Gastroesophageal sphincter (tissue), 4 donors: ENCODE data around the gene SERP2. TPM values are rescaled to one million over a fixed set of nuclear protein-coding genes. Genes with fewer than 3 reads are reported as not detected.

Experiments
- ATAC-seq: fragments of 150-250 bp; one replicate; pipeline ENCODE4 v1.9.1; 2016; ENCODE audit warnings: mild to moderate bottlenecking, moderate library complexity
- H3K27ac ChIP-seq, 4 donors: fragments of 200-600 bp; sonication (generic) in 3 of 4; 1 replicate in 3 of 4; 2 replicates in 1 of 4; pipeline ENCODE4 v1.5.1; 2016 to 2019
- H3K27me3 ChIP-seq: fragments of 200-600 bp; sonication (generic); one replicate; pipeline ENCODE4 v1.5.1; 2019
- H3K36me3 ChIP-seq, 2 donors: fragments of 200-600 bp; sonication (generic); one replicate each; pipeline ENCODE4 v1.5.1; 2019; ENCODE audit warnings: control low read depth in 1 of 2
- H3K4me1 ChIP-seq, 3 donors: fragments of 200-600 bp; sonication (generic); 1 replicate in 2 of 3; 2 replicates in 1 of 3; pipeline ENCODE4 v1.5.1; 2016 to 2019; ENCODE audit warnings: control low read depth in 2 of 3
- H3K4me3 ChIP-seq, 2 donors: fragments of 200-600 bp; sonication (generic); one replicate each; pipeline ENCODE4 v1.5.1; 2019; ENCODE audit warnings: mild to moderate bottlenecking in 1 of 2, moderate library complexity in 1 of 2
- H3K9me3 ChIP-seq, 3 donors: fragments of 200-600 bp; sonication (generic); one replicate each; pipeline ENCODE4 v1.5.1; 2017 to 2019; ENCODE audit warnings: control low read depth in 2 of 3
- CTCF ChIP-seq, 4 experiments: fragments of 200-600 bp in 2 of 4; fragments of 450-650 bp in 2 of 4; sonication (generic) in 1 of 4; IDR thresholded peaks; one replicate each; pipeline ENCODE4 v1.5.1; 2017 to 2019; ENCODE audit warnings: antibody characterized with exemption in 4 of 4, mild to moderate bottlenecking in 2 of 4, moderate library complexity in 2 of 4
- EP300 ChIP-seq: sonication (generic); formaldehyde crosslinking; IDR thresholded peaks from one replicate; pipeline ENCODE4 v1.6.1; 2017; ENCODE audit warnings: antibody characterized with exemption, mild to moderate bottlenecking
- POLR2A ChIP-seq, 2 donors: fragments of 450-650 bp; IDR thresholded peaks; one replicate each; pipeline ENCODE4 v1.6.1; 2017; ENCODE audit warnings: antibody characterized with exemption in 2 of 2, mild to moderate bottlenecking in 2 of 2, moderate library complexity in 1 of 2
- POLR2AphosphoS5 ChIP-seq: sonication (generic); formaldehyde crosslinking; IDR thresholded peaks from one replicate; pipeline ENCODE4 v1.6.1; 2017; ENCODE audit warnings: antibody characterized with exemption
- WGBS, 2 donors: methylation state at CpG; one replicate each; pipeline ENCODE4 v1.1.5; 2018; ENCODE audit warnings: low coverage in 1 of 2; 5-methylcytosine and 5-hydroxymethylcytosine counted together
- total RNA-seq, 4 donors: library from RNA; depleted of rRNA; stranded (reverse); fragments of >200 nt; gene quantifications; one replicate each; pipeline ENCODE4 v1.1.0, GENCODE V29; 2016

Gene SERP2
- total RNA-seq, 4 donors from 2014 or later: 6.9 to 15.6 (median 11.5) TPM

- H3K36me3 ChIP-seq: no peaks in the 10 kb centered on the region
- H3K27ac ChIP-seq: no peak overlapping the region
- no peaks in the 10 kb centered on the region for H3K4me1 ChIP-seq
- H3K27me3 ChIP-seq: no peaks in the 10 kb centered on the region
- TF ChIP-seq EP300: no peak
- no peak for TF ChIP-seq CTCF (IDR thresholded peaks at IDR 0.05)
- TF ChIP-seq POLR2AphosphoS5: no peak
- no peak overlapping the region for H3K4me3 ChIP-seq
- 72 to 80% methylated on average over 2 to 8 of the region's 16 CpGs for WGBS, 2 donors
- no peak for ATAC-seq
- H3K9me3 ChIP-seq: no peaks in the 10 kb centered on the region
Observed at GRCh38 chr13:44412346-44412935, 38.8 kb downstream of the SERP2 start.

GRCh38 chr13:44413095-44413494 lies 39.5 kb downstream of the SERP2 start:
- Histone ChIP-seq H3K36me3 (no peaks in the 10 kb centered on the region), H3K27me3 (no peaks in the 10 kb centered on the region), H3K9me3 (no peaks in the 10 kb centered on the region), H3K4me3 (no peak overlapping the region), H3K4me1 (no peaks in the 10 kb centered on the region), H3K27ac (no peak overlapping the region)
- 92 to 94% methylated on average over 3 to 13 of the region's 13 CpGs for WGBS, 2 donors
- no peak for TF ChIP-seq CTCF (IDR thresholded peaks at IDR 0.05)
- TF ChIP-seq POLR2AphosphoS5: no peak
- no peak for TF ChIP-seq POLR2A (IDR thresholded peaks at IDR 0.05)
- TF ChIP-seq EP300: no peak
- no peak for ATAC-seq

GRCh38 chr13:44414716-44415115 lies 41.1 kb downstream of the SERP2 start:
- WGBS, 2 donors: 50% methylated on average over 2 of the region's 26 CpGs; no CpG with 5 or more reads in 1 of the 2 donors
- H3K4me1 ChIP-seq: no peaks in the 10 kb centered on the region
- ATAC-seq: no peak
- no peak overlapping the region for H3K4me3 ChIP-seq
- no peaks in the 10 kb centered on the region for H3K36me3 ChIP-seq
- TF ChIP-seq EP300 (no peak), CTCF (IDR thresholded peaks at IDR 0.05) (no peak), POLR2AphosphoS5 (no peak), POLR2A (IDR thresholded peaks at IDR 0.05) (no peak)
- H3K9me3 ChIP-seq: no peaks in the 10 kb centered on the region
- H3K27ac ChIP-seq: no peak overlapping the region
- H3K27me3 ChIP-seq: no peaks in the 10 kb centered on the region

GRCh38 chr13:44415815-44416214 lies 42.2 kb downstream of the SERP2 start:
- H3K4me3 ChIP-seq: no peak overlapping the region
- H3K27ac ChIP-seq: no peak overlapping the region
- no peaks in the 10 kb centered on the region for H3K27me3 ChIP-seq
- H3K9me3 ChIP-seq: no peaks in the 10 kb centered on the region
- TF ChIP-seq EP300 (no peak), POLR2AphosphoS5 (no peak), CTCF (IDR thresholded peaks at IDR 0.05) (no peak), POLR2A (IDR thresholded peaks at IDR 0.05) (no peak)
- no peaks in the 10 kb centered on the region for H3K36me3 ChIP-seq
- no peaks in the 10 kb centered on the region for H3K4me1 ChIP-seq
- no peak for ATAC-seq
- 89 to 90% methylated on average over 4 to 15 of the region's 15 CpGs for WGBS, 2 donors

GRCh38 chr13:44416301-44416700 lies 42.7 kb downstream of the SERP2 start:
- H3K36me3 ChIP-seq: no peaks in the 10 kb centered on the region
- 81 to 84% methylated on average over 6 to 8 of the region's 10 CpGs for WGBS, 2 donors
- no peaks in the 10 kb centered on the region for H3K9me3 ChIP-seq
- no peak overlapping the region for H3K4me3 ChIP-seq
- no peaks in the 10 kb centered on the region for H3K27me3 ChIP-seq
- TF ChIP-seq POLR2A (IDR thresholded peaks at IDR 0.05) (no peak), POLR2AphosphoS5 (no peak), EP300 (no peak), CTCF (IDR thresholded peaks at IDR 0.05) (no peak)
- ATAC-seq: no peak
- H3K4me1 ChIP-seq: no peaks in the 10 kb centered on the region
- no peak overlapping the region for H3K27ac ChIP-seq
